Mesenchymal stem cell (in vitro differentiated cells and primary cell): ENCODE results near the gene ACTRT2.

Source experiments
- DNase-seq: peaks from one replicate; pipeline ENCODE4 v3.0.0-alpha.2; 2013
- H2AFZ ChIP-seq: one replicate; pipeline ENCODE4 v1.6.1; 2013; ENCODE audit warnings: low read depth, mild to moderate bottlenecking, control low read depth, inconsistent platforms, low read length, moderate library complexity
- H2AK5ac ChIP-seq: 2 replicates; pipeline ENCODE4 v1.6.1; 2013; ENCODE audit warnings: low read length, moderate library complexity, mild to moderate bottlenecking, inconsistent platforms; ENCODE audit not compliant: severe bottlenecking
- H2BK120ac ChIP-seq: one replicate; pipeline ENCODE4 v1.6.1; 2013; ENCODE audit warnings: low read depth, mild to moderate bottlenecking, inconsistent platforms, low read length, moderate library complexity
- H2BK12ac ChIP-seq, 2 experiments: one replicate each; pipeline ENCODE4 v1.6.1; 2013; ENCODE audit warnings: inconsistent platforms in 2 of 2, low read length in 2 of 2, mild to moderate bottlenecking in 2 of 2, moderate library complexity in 2 of 2, control low read depth in 1 of 2
- H2BK15ac ChIP-seq: one replicate; pipeline ENCODE4 v1.6.1; 2013; ENCODE audit warnings: mild to moderate bottlenecking, low read depth, inconsistent platforms; ENCODE audit not compliant: poor library complexity, severe bottlenecking
- H2BK5ac ChIP-seq: 2 replicates; pipeline ENCODE4 v1.6.1; 2013; ENCODE audit warnings: low read depth, mild to moderate bottlenecking, low read length, control low read depth, inconsistent platforms; ENCODE audit not compliant: poor library complexity, severe bottlenecking
- H3K14ac ChIP-seq, 2 experiments: one replicate each; pipeline ENCODE4 v1.6.1; 2013; ENCODE audit warnings: inconsistent platforms in 2 of 2, low read length in 2 of 2, control low read depth in 1 of 2, mild to moderate bottlenecking in 1 of 2, moderate library complexity in 1 of 2
- H3K18ac ChIP-seq, 2 experiments: one replicate each; pipeline ENCODE4 v1.6.1; 2013; ENCODE audit warnings: inconsistent platforms in 2 of 2, low read length in 2 of 2, control low read depth in 1 of 2, low read depth in 1 of 2, mild to moderate bottlenecking in 1 of 2
- H3K23ac ChIP-seq, 2 experiments: one replicate each; pipeline ENCODE4 v1.6.1; 2013; ENCODE audit warnings: inconsistent platforms in 2 of 2, low read length in 2 of 2, mild to moderate bottlenecking in 2 of 2, moderate library complexity in 2 of 2, control low read depth in 1 of 2
- H3K27ac ChIP-seq: 2 replicates; pipeline ENCODE4 v1.5.1; 2013; ENCODE audit warnings: mild to moderate bottlenecking, moderate library complexity, low read length, control low read depth, inconsistent platforms; ENCODE audit not compliant: poor library complexity, severe bottlenecking
- H3K27me3 ChIP-seq, 2 experiments: 2 replicates each; pipeline versions ENCODE4 v1.6.1 to v1.7.0; 2013; ENCODE audit warnings: low read length in 2 of 2, mild to moderate bottlenecking in 2 of 2, moderate library complexity in 2 of 2, control low read depth in 1 of 2, inconsistent platforms in 1 of 2; ENCODE audit not compliant: control insufficient read depth in 1 of 2, insufficient read depth in 1 of 2
- H3K36me3 ChIP-seq, 2 experiments: 2 replicates each; pipeline versions ENCODE4 v1.6.1 to v1.7.0; 2013; ENCODE audit warnings: low read length in 2 of 2, control low read depth in 1 of 2, inconsistent platforms in 1 of 2, low read depth in 1 of 2, mild to moderate bottlenecking in 1 of 2; ENCODE audit not compliant: insufficient read depth in 2 of 2, control insufficient read depth in 1 of 2
- H3K4ac ChIP-seq, 2 experiments: one replicate each; pipeline ENCODE4 v1.6.1; 2013; ENCODE audit warnings: inconsistent platforms in 2 of 2, low read length in 2 of 2, mild to moderate bottlenecking in 2 of 2, moderate library complexity in 2 of 2, control low read depth in 1 of 2, low read depth in 1 of 2
- H3K4me1 ChIP-seq: 2 replicates; pipeline ENCODE4 v1.6.1; 2013; ENCODE audit warnings: low read depth, low read length, control low read depth; ENCODE audit not compliant: control insufficient read depth, insufficient read depth
- H3K4me2 ChIP-seq: 2 replicates; pipeline ENCODE4 v1.6.1; 2013; ENCODE audit warnings: low read length, mild to moderate bottlenecking, inconsistent platforms; ENCODE audit not compliant: poor library complexity, severe bottlenecking
- H3K4me3 ChIP-seq, 2 experiments: 2 replicates each; pipeline versions ENCODE4 v1.5.1 to v1.7.0; 2013; ENCODE audit warnings: low read length in 2 of 2, mild to moderate bottlenecking in 2 of 2, control low read depth in 1 of 2, low read depth in 1 of 2; ENCODE audit not compliant: insufficient read depth in 1 of 2
- H3K79me1 ChIP-seq: replicated peaks from 2 replicates; pipeline ENCODE4 v1.6.1; 2013; ENCODE audit warnings: mild to moderate bottlenecking, control low read depth, low read length, inconsistent platforms; ENCODE audit not compliant: poor library complexity, severe bottlenecking
- H3K9ac ChIP-seq: 2 replicates; pipeline ENCODE4 v1.7.0; 2013; ENCODE audit warnings: mild to moderate bottlenecking, low read length, moderate library complexity
- H3K9me3 ChIP-seq: 2 replicates; pipeline ENCODE4 v1.7.0; 2013; ENCODE audit warnings: mild to moderate bottlenecking, low read length; ENCODE audit not compliant: control insufficient read depth
- H4K8ac ChIP-seq: one replicate; pipeline ENCODE4 v1.6.1; 2013; ENCODE audit warnings: inconsistent platforms, mild to moderate bottlenecking, low read length, moderate library complexity
- H4K91ac ChIP-seq: one replicate; pipeline ENCODE4 v1.6.1; 2013; ENCODE audit warnings: mild to moderate bottlenecking, low read length, inconsistent platforms
- WGBS: methylation state at CpG from one replicate; pipeline ENCODE4 v1.1.7; 2013; ENCODE audit warnings: mixed read lengths; 5-methylcytosine and 5-hydroxymethylcytosine counted together

The ACTRT2 gene

GRCh38 chr1:3014443-3015268 is 6.6 kb upstream of the ACTRT2 start:
- H3K36me3 ChIP-seq: no peaks in the 10 kb centered on the region
- no peak overlapping the region for H3K23ac ChIP-seq
- H3K4me2 ChIP-seq: no peak overlapping the region
- H3K79me1 ChIP-seq: no peaks in the 10 kb centered on the region
- no peak overlapping the region for H4K91ac ChIP-seq
- no peak overlapping the region for H3K18ac ChIP-seq
- no peak overlapping the region for H2BK12ac ChIP-seq
- no peak overlapping the region for H3K4me3 ChIP-seq
- no peak overlapping the region for H2AFZ ChIP-seq
- H3K9me3 ChIP-seq: peaks cover 5% of the 10 kb centered on the region
- no peak overlapping the region for H2BK120ac ChIP-seq
- no peak overlapping the region for H3K27ac ChIP-seq
- no peak overlapping the region for H2BK15ac ChIP-seq
- H3K9ac ChIP-seq: no peak overlapping the region
- no peak overlapping the region for H3K4ac ChIP-seq
- H2AK5ac ChIP-seq: no peak overlapping the region
- H3K14ac ChIP-seq: no peak overlapping the region
- no peak for DNase-seq
- WGBS: 89% methylated on average over 26 of the region's 26 CpGs
- no peaks in the 10 kb centered on the region for H3K4me1 ChIP-seq
- H3K27me3 ChIP-seq: peaks cover 0 to 57% of the 10 kb centered on the region in 2 experiments
- no peak overlapping the region for H2BK5ac ChIP-seq
- no peak overlapping the region for H4K8ac ChIP-seq

GRCh38 chr1:3015269-3015635 is 6.0 kb upstream of the ACTRT2 start:
- peaks cover 5% of the 10 kb centered on the region for H3K9me3 ChIP-seq
- no peak overlapping the region for H3K4me2 ChIP-seq
- H3K4me3 ChIP-seq: no peak overlapping the region
- no peak overlapping the region for H2AFZ ChIP-seq
- H3K4me1 ChIP-seq: no peaks in the 10 kb centered on the region
- no peaks in the 10 kb centered on the region for H3K79me1 ChIP-seq
- H3K36me3 ChIP-seq: no peaks in the 10 kb centered on the region
- no peak overlapping the region for H3K14ac ChIP-seq
- no peak overlapping the region for H2BK120ac ChIP-seq
- H2BK5ac ChIP-seq: no peak overlapping the region
- no peak overlapping the region for H2BK15ac ChIP-seq
- H3K23ac ChIP-seq: no peak overlapping the region
- H4K8ac ChIP-seq: no peak overlapping the region
- peaks cover 0 to 57% of the 10 kb centered on the region in 2 experiments for H3K27me3 ChIP-seq
- 88% methylated on average over 10 of the region's 10 CpGs for WGBS
- H2BK12ac ChIP-seq: no peak overlapping the region
- H3K9ac ChIP-seq: no peak overlapping the region
- no peak for DNase-seq
- H4K91ac ChIP-seq: no peak overlapping the region
- H3K4ac ChIP-seq: no peak overlapping the region
- H3K18ac ChIP-seq: no peak overlapping the region
- no peak overlapping the region for H3K27ac ChIP-seq
- H2AK5ac ChIP-seq: no peak overlapping the region

- peaks cover 0 to 54% of the 10 kb centered on the region in 2 experiments for H3K27me3 ChIP-seq
- H3K9ac ChIP-seq: no peak overlapping the region
- H2BK15ac ChIP-seq: no peak overlapping the region
- no peak overlapping the region for H2BK12ac ChIP-seq
- H2AFZ ChIP-seq: no peak overlapping the region
- no peaks in the 10 kb centered on the region for H3K36me3 ChIP-seq
- DNase-seq: no peak
- no peak overlapping the region for H4K91ac ChIP-seq
- H3K4me3 ChIP-seq: no peak overlapping the region
- no peak overlapping the region for H3K23ac ChIP-seq
- H2BK5ac ChIP-seq: no peak overlapping the region
- peaks cover 3% of the 10 kb centered on the region for H3K9me3 ChIP-seq
- H3K4ac ChIP-seq: no peak overlapping the region
- H3K79me1 ChIP-seq: no peaks in the 10 kb centered on the region
- no peak overlapping the region for H3K18ac ChIP-seq
- no peak overlapping the region for H3K14ac ChIP-seq
- H4K8ac ChIP-seq: no peak overlapping the region
- H3K4me2 ChIP-seq: no peak overlapping the region
- no peak overlapping the region for H2AK5ac ChIP-seq
- no peaks in the 10 kb centered on the region for H3K4me1 ChIP-seq
- H3K27ac ChIP-seq: no peak overlapping the region
- WGBS: 73% methylated on average over 5 of the region's 5 CpGs
- H2BK120ac ChIP-seq: no peak overlapping the region
Observed at GRCh38 chr1:3015744-3016143, 5.5 kb upstream of the ACTRT2 start.

- Histone ChIP-seq H3K23ac (no peak overlapping the region), H3K4me2 (no peak overlapping the region), H2AK5ac (no peak overlapping the region), H3K18ac (no peak overlapping the region), H2BK120ac (no peak overlapping the region), H3K4me3 (no peak overlapping the region), H3K4me1 (no peaks in the 10 kb centered on the region), H3K79me1 (no peaks in the 10 kb centered on the region), H3K36me3 (no peaks in the 10 kb centered on the region), H3K27ac (no peak overlapping the region), H2AFZ (no peak overlapping the region), H2BK12ac (no peak overlapping the region), H3K9me3 (no peaks in the 10 kb centered on the region), H2BK15ac (no peak overlapping the region), H3K4ac (no peak overlapping the region), H4K91ac (no peak overlapping the region), H4K8ac (no peak overlapping the region), H3K27me3 (peaks cover 0 to 43% of the 10 kb centered on the region in 2 experiments), H3K9ac (no peak overlapping the region), H3K14ac (no peak overlapping the region), H2BK5ac (no peak overlapping the region)
- DNase-seq: no peak
- WGBS: 83% methylated on average over 20 of the region's 22 CpGs
Observed at GRCh38 chr1:3016641-3017439, 4.4 kb upstream of the ACTRT2 start.
